ENCODE data around the gene CATSPERZ.
A peak's percentile ranks its signal among the peaks of the same experiment; 100 is the strongest.
"Not testable (repeated sequence)": the region's sequence is repeated elsewhere in the genome, so short reads cannot be mapped to it uniquely, and the experiment has no call there.

CATSPERZ gene

DNA sequence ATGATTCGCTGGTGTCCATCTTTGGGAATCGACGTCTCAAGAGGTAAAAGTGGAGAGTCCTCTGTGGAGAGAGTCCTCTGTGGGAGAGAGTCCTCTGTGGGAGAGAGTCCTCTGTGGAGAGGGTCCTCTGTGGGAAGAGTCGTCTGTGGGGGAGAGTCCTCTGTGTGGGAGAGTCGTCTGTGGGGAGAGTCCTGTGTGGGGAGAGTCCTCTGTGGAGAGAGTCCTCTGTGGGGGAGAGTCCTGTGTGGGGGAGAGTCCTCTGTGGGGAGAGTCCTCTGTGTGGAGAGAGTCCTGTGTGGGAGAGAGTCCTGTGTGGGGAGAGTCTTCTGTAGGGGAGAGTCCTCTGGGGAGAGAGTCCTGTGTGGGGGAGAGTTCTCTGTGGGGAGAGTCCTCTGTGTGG lies 20.9 kb downstream of the CATSPERZ start:
- no peak for DNase-seq

DNA sequence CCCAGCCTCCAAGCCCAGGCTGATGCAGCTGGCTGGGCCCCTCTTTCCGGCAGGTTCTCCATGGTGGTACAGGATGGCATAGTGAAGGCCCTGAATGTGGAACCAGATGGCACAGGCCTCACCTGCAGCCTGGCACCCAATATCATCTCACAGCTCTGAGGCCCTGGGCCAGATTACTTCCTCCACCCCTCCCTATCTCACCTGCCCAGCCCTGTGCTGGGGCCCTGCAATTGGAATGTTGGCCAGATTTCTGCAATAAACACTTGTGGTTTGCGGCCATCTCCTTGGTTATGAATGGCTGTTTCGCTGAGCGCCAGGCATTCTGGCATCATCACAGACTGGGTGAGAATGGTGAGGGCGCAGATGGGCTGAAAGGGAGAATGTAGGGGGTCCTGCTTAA lies 21.4 kb downstream of the CATSPERZ start:
- DNase-seq = no peak

DNA sequence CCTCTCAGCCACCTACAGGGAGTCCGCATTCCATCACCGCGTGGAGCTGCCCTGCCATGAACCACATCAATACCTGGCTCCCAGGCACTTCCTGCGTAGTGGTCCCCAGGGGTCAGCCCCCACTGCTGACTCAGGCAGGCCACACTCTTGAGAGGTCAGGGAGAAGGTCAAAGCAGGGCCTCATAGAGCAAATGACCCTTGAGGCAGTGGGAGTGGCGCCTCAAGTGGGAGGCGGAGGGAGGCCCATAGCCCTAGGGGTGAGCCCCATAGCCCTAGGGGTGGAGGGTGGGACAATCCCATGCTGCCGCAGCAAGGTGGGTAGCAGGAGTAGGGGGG lies 22.7 kb downstream of the CATSPERZ start:
- no peak for DNase-seq

DNA sequence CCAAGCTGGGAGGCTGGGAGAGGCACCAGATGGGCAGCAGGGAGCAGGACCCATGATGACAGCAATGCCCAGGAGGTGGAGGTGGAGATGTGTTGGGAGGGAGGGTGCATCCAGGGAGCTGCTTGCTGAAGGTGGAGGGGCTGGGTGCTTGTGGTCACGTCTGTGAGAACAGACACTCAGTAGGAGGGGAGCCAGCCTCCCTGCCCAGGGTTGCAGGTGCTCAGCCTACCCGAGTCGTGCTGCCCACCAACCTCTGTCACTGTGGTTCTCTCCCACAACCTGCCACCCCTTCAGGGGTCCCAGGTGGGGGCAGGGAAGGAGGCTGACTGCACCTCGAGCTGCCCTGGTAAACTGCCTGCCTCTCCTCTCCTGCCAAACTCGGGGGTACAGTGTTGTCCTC lies 23.2 kb downstream of the CATSPERZ start:
- DNase-seq = no peak

DNA sequence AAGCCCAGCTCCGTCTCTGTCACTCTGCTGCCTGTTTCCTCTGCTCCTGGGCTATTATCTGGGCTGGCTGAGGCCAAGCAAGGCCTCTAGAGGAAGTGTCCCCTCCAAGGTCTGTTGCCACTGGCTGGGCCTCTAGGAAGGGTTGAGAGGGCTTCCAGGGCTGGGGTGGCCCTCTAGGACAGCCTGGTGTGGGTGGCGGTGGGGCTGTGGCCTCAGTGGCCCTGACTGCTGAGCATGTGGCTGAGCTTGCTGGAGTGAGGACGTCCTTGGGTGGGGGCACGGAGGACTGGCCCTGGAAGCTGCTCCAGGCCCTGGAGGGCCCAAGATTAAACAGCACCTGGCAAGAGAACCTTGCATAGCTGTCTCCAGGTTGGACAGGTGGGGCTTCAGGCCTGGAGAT lies 23.8 kb downstream of the CATSPERZ start:
- not testable (repeated sequence) for DNase-seq

DNA sequence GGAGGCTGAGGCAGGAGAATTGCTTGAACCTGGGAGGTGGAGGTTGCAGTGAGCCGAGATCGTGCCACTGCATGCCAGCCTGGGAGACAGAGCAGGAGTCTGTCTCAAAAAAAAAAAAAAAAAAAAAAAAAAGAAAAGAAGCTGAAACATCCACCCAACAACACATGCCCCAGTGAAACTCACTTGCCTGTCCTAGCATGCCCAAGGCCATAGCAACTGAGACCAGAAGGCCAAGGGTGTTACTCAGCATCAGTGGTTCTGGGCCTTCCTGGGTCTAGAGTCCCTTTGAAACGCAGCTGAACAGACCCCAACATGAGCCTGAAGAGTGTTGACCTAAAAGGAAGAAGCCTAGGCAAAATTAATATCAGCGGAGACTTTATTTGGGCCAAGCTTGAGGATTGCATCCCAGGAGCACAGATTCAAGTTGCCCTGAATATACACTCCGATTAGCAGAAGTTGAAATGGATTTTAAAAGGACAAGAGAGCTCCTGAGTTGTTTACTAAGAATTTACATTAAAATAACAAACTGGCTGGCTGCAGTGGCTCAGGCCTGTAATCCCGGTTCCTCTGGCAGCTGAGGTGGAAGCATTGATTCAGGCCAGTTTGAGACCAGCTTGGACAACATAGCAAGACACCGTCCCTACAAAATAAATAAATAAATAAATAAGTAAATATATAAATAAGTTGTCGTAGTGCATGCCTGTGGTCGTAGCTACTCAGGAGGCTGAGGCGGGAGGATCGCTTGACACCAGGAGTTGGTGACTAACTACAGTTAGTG lies 24.7 kb downstream of the CATSPERZ start:
- DNase-seq = no peak

DNA sequence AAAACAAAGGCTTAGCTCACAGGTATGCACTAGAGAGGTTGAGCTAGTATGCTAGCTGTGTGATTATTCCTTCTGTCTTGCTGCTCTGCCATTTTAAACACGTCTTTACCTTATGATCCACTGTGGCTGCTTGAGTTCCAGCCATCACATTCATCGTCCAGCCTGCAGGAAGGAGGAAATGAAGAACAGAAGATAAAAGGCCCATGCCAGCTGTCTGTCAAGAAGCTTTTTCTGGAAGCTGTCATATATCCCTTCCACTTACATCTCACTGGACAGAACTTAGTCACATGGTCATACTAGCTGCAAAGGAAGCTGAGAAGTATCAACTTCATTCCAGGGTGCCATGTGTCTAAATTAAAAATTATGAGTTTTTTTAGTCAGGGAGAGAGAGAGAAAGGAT lies 27.2 kb downstream of the CATSPERZ start:
- no peak for DNase-seq

DNA sequence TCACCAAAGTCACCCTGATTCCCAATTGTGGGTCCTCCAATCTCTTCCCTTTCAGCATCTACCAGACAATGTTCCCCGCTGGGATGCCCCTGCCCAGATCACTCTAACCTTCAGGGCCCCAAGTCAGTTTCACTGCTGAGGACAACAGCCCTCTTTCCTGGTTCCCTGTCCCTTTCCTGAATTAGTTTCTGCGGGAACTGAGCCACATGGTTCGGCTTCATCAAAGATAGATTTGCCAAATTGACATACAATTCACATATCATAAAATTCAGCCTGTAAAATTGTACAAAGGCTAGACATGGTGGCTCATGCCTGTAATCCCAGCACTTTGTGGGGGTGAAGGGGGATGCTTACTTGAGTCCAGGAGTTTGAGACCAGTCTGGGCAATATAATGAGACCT lies 27.8 kb downstream of the CATSPERZ start:
- DNase-seq = no peak

DNA sequence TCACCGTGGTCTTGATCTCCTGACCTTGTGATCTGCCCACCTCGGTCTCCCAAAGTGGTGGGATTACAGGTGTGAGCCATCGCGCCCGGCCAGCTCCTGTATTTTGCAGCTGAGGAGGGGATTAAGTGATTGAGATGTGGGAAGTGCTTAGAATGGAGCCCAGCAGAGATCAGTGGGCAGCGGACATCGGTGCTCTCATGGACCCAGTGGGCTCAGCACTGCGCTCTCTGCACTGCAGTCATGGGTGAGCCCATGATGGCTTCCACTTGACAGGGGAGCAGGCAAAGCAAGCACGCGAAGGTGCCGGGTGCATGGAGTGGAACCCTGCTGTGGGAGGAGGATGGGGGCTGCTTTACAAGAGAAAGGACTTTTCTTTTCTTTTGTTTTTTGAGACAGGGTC lies 30.7 kb downstream of the CATSPERZ start:
- DNase-seq = no peak

DNA sequence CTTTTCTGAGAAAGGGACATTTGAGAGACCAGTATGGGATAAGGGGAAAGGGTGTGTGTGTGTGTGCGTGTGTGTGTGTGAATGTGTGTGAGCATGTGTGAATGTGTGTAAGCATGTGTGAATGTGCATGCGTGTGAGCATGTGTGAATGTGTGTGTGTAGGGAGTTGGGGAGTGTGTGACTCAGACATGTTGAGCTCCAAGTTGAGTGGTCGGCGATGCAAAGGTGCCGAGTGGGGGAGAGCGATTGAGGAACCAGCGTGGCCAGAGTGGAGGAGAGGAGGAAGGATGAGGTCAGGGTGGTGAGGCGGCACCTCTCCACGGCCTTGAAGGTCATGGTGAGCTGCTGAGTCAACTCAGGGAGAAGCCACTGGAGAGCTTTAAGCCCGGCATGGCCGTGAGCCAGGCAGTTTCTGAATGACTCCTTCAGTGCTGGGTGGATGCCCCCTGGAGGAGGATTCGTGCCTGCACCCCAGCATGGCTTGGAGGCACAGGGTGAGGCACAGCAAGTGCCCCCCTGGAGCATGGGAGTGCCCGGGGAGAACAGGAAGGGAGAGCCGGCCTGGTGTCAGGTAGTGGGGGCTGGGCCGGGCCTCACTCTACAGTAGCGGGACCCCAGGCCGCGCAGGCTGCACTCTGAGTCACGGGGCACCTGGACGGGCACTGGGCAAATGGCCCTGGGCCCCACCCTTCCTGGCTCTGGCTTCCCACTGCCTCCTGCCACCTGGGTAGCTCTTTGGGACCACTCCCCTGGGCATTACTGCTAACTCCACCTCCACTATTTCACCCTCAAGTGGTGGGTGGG lies 31.6 kb downstream of the CATSPERZ start:
- peak in 3 of 4 experiments; percentile 22 to 48 (median 22) for DNase-seq

DNA sequence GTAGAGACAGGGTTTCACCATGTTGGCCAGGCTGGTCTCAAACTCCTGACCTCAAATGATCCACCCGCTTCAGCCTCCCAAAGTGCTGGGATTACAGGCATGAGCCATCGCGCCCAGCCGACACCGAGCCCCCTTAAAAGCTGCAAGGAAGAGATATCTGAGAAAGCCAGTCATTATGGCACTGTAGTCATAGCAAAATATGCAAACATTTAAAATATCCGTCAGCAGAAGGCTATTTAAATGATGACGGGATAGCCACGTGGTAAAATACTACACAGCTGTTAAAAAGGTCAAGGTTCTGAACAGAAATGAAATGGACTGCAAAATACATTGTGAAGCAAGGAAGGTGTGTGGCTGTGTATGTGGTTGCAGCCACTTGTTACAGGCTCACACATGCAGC lies 33.4 kb downstream of the CATSPERZ start:
- no peak for DNase-seq

DNA sequence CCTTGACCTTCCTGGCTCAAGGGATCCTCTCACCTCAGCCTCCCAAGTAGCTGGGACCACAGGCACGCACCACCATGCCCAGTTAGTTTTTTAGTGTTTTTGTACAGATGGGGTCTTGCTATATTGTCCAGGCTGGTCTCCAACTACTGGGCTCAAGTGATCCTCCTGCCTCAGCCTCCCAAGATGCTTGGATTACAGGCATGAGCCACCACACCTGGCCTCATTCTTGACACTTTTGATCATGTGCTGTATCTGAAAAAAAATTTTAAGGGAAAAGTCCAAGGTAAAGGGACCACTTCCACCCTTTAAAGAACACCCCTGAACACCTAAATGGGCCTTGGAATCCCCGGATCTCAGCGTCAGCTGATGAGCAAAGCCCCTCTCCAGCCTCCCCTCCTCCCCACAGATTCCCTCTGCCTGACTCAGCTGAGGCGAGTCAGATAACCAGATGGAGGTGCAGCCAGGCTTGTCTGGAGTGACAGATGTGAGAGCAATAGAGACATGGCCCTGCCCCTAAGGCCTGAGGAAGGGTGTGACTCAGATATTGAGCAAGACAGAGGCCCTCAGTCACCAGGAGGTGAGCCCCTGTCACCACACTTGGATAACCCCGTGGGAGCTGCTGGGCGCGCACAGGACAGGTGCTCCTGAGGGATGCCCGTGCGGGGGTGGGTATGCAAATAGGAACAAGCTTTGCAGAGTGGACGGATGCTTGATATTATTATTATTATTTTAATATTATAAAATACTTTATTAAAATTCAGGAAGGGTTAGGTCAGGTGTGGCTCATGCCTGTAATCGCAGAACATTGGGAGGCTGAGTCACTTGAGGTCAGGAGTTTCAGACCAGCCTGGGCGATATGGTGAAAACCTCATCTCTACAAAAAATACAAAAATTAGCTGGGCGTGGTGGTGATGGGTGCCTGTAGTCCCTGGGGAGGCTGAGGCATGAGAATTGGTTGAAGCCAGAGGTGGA lies 34.9 kb downstream of the CATSPERZ start:
- no peak for DNase-seq

DNA sequence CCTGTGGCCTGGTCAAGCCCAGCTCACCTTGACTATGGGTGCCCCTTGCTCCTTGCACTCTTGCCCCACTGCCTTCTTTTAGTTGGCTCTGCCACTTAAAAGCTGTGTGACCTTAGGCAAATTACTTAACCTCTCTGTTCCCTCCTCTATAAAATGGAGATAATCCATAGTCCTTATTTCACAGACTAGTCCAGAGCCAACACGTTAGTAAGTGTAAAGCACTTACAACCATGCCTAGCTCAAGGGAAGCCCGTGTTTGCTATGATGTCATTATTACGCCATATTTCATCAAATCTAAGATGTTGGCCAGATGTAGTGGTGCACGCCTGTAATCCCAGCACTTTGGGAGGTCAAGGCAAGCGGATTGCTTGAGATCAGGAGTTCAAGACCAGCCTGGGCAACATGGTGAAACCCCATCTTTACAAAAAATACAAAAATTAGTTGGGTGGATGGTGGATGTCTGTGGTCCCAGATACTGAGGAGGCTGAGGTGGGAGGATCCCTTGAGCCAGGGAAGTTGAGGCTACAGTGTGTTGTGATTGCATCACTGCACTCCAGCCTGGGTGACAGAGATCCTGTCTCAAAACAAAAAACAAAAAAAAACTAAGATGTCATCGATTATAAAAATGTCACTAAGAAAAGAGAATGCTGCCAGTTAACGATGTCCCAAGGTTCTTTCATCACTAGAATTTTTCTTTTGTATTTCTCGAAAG lies 37.5 kb downstream of the CATSPERZ start:
- DNase-seq = no peak

DNA sequence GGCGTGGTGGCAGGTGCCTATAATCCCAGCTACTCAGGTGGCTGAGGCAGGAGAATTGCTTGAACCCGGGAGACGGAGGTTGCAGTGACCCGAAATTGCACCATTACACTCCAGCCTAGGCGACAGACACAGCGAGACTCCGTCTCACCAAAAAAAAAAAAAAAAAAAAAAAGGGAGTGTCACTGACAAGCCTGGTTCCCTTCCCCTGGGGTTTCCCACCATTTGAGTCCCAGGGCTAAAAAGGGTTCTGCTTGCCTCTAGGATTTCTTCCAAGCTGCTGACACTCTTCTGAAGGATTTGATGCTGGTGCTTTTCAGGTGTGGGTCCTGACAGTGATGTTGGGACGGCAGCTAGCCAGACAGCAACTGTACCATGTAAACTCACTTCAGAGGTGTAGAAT lies 38.6 kb downstream of the CATSPERZ start:
- no peak for DNase-seq

DNA sequence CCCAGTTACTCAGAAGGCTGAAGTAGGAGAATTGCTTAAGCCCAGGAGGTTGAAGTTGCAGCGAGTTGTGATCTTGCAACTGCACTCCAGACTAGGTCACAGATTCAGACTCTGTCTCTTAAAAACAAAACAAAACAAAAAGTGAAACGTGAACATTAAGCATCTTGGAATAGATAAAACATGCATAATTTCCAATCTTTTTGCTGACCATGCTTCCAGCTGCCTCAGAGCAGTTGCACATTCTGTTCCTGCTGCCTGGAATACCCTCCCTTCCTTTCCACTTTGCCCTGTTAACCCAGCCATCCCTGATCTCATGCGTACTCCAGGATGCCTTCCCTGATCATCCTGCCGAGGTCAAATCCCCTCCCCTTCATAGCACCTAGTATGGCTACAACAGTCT lies 39.1 kb downstream of the CATSPERZ start:
- DNase-seq = no peak

DNA sequence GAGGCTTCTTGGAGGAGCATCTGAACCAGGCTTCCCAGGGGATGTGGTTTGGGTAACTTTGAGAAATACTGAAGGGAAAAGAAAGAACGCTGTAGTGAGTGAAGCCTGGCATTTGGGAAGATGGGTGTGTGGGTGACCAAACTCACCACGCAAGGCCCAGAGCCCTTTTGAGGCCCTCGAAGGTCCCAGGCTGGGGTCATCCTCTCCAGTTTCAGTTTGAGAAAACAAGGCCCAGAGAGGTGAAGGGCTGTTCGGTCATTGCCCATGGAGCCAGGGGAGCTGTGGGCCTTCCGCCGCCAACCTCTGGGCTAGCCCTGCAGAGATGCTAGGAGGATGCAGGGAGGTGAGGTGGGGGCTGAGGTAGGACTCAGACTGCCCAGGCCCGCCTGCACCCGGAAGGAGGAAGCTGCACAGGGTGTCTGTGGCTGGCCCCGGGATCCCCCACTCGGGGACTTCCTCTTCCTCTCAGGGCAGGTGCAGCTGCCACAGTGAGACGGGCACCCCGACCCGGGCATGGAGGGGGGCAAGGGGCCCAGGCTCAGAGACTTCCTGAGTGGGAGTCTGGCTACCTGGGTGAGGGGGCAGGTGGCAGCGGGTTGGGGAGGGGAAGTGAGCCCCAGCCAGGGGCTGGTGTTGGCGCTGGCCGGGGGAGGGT lies 39.7 kb downstream of the CATSPERZ start, which contains the start of gene CCDC88B:
CCDC88B (plus strand) TSS at position 451 of the 655 bp plus-strand sequence; CDS start at position 514, 63 bp downstream.
- DNase-seq = peak; percentile 48 to 82 (median 65)

DNA sequence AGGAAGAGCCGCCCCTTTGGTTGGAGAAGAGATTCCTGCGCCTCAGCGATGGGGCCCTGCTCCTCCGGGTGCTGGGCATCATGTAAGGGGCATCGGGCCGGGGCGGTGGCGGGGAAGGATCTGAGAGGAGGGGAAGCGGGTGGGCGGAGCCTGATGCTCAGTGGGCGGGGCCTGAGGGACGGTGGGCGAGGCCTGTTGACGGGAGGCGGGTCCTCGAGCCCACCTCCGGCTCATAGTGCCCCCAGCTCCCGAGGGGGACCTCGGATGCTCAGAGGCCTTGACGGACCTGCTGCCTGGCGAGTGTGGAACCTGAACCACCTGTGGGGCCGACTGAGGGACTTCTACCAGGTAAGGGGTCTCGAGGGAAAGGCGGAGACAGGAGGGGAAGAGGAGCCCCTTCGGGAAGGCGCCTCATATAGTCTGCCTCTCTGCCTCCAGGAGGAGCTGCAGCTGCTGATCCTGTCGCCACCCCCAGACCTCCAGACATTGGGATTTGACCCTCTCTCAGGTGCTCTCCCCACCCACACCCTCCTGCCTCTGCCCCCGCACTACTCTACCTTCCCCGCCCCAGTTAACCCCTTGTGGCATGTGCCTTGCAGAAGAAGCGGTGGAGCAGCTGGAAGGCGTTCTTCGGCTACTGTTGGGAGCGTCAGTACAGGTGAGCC lies 40.6 kb downstream of the CATSPERZ start:
- DNase-seq = peak; percentile 37 to 68 (median 62)

DNA sequence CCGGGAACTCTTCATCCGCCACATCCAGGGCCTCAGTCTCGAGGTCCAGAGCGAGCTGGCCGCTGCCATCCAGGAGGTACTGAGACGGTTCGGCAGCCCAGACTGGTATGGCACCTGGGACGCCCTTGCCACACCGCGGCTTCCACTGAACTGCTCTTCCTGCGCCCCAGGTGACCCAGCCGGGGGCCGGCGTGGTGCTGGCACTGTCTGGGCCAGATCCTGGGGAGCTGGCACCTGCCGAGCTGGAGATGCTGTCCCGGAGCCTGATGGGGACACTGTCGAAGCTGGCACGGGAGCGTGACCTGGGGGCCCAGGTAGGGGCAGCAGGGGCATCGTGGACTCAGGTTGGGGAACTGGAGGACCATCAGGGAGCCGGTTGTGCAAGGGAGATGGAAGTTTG lies 41.3 kb downstream of the CATSPERZ start:
- no peak for DNase-seq

DNA sequence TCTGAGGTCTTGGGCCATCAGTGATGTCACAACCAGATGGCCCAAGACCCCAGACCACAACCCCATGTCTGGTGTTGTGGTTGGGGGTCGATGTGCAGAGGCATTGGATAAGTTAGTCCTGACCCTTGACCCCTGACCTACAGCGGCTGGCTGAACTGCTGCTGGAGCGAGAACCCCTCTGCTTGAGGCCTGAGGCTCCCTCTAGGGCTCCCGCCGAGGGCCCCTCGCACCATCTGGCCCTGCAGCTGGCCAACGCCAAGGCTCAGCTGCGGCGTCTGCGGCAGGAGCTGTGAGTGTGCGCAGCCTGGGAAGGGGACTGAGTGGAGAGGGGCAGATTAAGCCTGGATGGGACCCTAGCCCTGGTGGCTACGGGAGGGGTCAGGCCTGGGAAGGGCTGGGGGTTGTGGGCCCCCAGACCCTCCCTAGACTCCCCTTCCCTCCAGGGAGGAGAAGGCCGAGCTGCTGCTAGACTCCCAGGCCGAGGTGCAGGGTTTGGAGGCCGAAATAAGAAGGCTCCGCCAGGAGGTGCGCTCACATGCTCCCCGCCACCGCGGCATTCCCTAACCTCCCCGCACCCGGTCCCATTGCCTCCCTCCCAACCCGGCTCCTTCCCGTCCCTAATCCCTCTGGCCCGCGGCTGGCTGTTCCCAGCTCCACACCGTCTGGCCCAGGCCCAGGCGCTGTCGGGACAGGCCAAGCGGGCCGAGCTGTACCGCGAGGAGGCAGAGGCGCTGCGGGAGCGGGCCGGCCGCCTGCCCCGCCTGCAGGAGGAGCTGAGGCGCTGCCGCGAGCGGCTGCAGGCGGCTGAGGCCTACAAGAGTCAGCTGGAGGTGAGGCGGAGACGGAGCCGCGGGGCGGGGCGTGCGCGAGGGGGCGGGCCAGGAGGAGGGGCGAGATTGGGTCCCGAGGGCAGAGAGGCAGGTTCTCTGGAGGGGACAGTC lies 42.0 kb downstream of the CATSPERZ start:
- peak; percentile 68 to 88 (median 80) for DNase-seq
